Hematopoietic multipotent progenitor cell treated with erythropoietin and hydrocortisone succinate and interleukin-3 and kit ligand, for 6 days (in vitro differentiated cells): Measurements from ENCODE around the gene ACADM.
"Not testable (repeated sequence)": the region's sequence is repeated elsewhere in the genome, so short reads cannot be mapped to it uniquely, and the experiment has no call there.

Experiments
- DNase-seq: peaks from one replicate; pipeline ENCODE4 v3.0.0-alpha.2; 2015

The ACADM gene

DNA sequence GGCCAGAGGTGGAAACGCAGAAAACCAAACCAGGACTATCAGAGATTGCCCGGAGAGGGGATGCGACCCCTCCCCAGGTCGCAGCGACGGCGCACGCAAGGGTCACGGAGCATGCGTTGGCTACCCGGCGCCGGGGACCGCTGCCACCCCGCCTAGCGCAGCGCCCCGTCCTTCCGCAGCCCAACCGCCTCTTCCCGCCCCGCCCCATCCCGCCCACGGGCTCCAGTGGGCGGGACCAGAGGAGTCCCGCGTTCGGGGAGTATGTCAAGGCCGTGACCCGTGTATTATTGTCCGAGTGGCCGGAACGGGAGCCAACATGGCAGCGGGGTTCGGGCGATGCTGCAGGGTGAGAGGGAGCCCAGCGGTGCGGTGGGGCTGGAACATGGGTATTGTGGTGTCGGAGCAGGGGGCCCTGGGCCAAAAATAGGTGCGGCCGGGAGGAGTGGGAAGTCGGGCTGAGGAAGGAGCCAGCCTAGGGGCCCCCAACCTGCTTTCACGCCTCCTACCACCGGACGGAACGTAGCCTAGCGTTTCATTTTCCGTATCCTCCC lies at the start of gene ACADM:
Gene ACADM (plus strand): TSS at position 238 of the 551 bp plus-strand sequence. CDS start 79 bp downstream, at position 317.
- peak; percentile 94 for DNase-seq

DNA sequence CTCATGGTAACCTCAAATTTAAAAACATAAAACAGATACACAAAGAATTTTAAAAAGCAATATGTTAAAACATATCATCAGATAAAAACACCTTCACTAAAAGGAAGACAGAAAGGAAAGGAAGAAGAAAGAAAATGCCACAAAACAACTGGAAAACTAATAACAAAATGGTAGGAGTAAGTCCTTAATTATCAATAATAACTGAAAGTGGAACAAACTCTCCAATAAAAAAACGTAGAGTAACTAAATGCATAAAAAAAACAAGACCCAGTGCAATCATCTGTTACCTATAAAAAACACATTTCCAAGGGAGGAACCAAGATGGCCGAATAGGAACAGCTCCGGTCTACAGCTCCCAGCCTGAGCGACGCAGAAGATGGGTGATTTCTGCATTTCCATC lies 47.1 kb upstream of the ACADM start:
- DNase-seq, result no peak

DNA sequence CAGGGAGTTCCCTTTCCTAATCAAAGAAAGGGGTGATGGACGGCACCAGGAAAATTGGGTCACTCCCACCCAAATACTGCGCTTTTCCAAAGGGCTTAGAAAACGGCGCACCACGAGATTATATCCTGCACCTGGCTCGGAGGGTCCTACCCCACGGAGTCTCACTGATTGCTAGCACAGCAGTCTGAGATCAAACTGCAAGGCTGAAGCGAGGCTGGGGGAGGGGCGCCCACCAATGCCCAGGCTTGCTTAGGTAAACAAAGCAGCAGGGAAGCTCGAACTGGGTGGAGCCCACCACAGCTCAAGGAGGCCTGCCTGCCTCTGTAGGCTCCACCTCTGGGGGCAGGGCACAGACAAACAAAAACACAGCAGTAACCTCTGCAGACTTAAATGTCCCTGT lies 46.5 kb upstream of the ACADM start:
- DNase-seq, result not testable (repeated sequence)

GRCh38 chr1:75690547-75690946 lies 34.0 kb upstream of the ACADM start:
- no peak for DNase-seq

- DNase-seq, result no peak
Observed at GRCh38 chr1:75693551-75693950, 31.0 kb upstream of the ACADM start.

- no peak for DNase-seq
Observed at GRCh38 chr1:75696000-75696399, 28.5 kb upstream of the ACADM start.

DNA sequence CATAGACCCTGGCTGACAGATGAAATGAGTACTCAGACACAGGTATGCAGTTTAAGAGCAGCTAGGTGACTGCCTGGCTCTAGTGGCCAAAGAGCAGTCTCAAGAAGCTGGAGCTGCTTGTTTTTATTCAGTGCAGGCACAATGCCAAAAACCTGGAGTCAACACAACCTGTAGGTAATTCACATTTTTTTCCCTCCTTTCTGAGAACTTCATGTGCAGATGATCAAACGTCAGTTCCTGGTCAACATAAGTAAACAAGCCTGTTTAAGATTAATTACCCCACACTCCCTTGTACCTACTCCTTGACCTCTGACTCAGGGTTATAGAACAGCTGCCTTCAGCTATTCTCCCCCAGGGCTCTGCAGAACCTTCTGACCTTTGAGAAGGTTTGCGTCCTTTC lies 17.3 kb upstream of the ACADM start:
- DNase-seq, result no peak

DNA sequence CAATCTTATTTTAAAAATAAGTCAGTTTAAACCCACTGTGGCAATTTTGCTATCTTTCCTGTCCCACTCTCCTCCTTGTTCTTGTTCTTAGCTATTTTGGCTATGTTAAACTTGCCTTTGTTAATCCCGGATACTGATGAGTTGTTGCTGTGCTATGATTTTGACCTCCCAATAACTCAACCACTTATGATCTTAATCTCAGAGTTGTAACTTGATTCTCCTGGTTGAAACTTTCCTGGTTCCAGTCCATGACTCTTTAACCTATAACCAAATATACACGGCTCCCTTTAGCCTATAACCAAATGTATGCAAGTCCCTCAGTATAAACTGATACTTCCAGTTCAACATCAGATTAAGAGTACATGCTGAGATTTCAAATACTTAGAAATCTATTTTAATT lies 15.6 kb upstream of the ACADM start:
- no peak for DNase-seq

DNA sequence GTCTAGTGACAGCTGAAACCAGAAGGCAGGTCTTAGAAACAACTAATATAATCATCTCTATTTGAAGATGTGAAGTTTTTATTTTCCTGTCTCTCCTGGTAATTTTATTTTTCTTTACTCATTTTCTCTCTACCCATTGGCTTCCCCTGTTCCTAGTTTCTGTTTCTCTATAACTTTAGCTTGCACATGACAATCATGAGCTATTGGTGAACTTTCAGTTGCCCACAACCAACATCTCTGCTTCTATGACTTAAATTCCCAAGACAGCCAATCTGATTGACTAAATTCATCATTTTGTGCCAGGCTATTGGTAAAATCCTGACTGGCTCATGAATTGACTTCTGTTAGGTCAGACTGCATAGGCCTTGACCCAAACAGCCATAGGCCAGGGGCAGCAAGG lies 13.7 kb upstream of the ACADM start:
- DNase-seq, result no peak

- DNase-seq, result no peak
Observed at GRCh38 chr1:75711846-75712245, 12.7 kb upstream of the ACADM start.

GRCh38 chr1:75712306-75712705 lies 12.2 kb upstream of the ACADM start:
- no peak for DNase-seq

DNA sequence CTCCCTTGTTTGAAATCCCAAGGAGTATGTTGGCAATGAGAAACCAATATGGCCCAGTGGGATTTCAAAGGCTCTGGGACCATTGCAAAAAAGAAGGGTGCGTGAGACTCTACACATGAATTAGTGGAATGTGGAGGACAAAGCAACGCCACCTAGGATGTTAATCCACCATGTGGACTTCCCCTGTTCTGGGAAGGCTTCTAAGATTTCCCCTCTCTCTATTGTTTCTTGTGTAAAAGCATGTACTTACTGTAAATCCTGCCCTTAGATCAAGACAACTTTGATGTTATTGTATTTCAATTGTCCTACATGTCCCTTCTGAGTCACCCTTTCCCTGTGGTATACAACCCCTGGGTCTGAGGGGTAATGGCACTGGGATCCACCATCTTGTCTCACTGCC lies 4.7 kb upstream of the ACADM start:
- DNase-seq, result no peak

- DNase-seq, result peak; percentile 13
Observed at GRCh38 chr1:75720325-75720724, 4.2 kb upstream of the ACADM start.

DNA sequence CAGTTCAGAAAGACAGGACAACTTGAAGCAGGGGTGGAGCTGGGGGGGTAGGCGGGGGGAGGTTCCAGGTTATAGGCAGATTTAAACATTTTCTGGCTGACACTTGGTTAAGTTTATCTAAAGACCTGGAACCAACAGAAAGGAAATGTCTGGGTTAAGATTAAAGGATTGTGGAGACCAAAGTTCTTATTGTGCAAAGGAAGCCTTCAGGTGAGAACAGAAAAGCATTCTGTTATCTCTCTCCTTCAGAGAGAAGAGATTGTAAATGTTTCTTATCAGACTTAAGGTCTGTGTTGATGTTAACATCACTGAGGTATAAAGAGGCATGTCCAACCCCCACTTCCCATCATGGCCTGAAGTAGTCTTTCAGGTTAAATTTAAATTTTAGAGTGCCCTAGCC lies 3.7 kb upstream of the ACADM start:
- no peak for DNase-seq

DNA sequence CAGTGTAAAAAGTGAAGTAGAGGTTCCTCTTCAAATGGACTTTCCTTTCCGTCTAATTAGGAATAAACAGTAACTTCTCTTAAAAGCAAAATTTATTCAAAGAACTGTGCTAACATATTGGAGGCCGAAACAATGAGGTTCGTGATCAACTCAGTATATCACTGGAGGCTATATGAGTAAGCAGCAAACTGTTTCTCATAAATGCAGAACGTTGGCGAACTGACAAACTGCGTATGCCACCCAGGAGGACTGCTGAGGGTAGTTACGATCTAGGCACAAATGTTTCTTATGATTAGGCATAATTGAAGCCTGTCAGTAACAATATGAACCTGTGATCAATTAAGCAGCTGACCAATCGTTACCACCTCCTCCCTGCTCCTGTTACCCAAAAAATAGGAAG lies 2.3 kb upstream of the ACADM start:
- not testable (repeated sequence) for DNase-seq

DNA sequence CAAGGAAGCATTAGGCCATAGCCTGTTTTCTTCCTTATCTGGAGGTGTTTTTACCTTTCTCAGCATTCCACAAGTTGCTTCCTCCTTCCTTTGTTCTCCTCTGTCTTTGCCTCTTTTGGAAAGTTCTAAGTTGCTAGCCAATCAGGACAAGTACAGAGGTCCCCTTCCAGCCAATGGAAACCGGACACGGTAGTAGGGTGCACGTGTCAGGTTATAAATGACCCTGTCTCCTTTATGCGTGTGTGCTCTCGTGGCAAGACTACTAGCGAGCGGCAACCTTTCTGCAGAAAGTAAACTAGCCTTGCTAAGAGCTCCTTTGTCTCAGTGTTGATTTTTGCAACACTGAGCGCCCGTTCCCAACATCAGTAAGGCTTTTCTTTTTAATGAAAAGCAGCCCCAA lies 1.5 kb upstream of the ACADM start:
- DNase-seq, result no peak

DNA sequence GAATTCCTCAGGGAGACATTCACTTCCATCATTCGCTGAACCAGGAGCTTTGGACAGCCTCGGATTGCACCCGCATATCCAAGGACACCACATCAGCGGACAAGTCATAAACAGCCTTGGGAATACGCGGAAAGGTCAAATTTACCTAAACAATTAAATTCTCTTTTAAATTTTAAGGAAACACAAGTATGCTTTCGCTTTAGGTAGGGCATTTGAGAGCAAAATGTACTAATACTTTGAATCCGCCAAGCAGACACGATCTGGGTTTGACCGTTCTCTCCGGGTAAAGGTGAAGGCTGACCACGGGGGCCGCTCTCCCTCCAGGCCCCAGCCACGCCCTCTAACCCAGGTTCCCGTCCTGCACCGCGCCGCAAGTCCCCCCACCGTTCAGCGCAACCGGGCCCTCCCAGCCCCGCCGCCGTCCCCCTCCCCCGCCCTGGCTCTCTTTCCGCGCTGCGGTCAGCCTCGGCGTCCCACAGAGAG lies 479 bp upstream of the ACADM start:
- peak; percentile 90 for DNase-seq

DNA sequence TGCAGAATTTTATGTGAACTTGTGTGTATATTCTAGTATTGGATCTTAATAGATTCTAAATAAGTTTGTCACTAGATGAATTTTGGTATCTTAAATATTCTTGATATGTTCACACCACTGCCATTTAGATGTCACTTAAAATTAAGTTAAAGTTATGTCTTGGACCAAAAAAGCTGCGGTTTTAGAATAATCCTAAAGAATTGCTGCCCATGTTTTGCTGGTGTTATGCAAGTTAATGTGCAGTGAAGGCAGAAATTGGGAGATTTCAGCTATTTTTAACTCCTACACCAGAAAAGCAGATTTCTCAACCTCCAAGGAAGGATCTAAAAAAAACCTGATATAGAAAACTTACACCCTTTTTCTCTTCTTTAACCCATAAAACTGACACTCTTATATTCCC lies 757 bp downstream of the ACADM start:
- peak; percentile 30 for DNase-seq

DNA sequence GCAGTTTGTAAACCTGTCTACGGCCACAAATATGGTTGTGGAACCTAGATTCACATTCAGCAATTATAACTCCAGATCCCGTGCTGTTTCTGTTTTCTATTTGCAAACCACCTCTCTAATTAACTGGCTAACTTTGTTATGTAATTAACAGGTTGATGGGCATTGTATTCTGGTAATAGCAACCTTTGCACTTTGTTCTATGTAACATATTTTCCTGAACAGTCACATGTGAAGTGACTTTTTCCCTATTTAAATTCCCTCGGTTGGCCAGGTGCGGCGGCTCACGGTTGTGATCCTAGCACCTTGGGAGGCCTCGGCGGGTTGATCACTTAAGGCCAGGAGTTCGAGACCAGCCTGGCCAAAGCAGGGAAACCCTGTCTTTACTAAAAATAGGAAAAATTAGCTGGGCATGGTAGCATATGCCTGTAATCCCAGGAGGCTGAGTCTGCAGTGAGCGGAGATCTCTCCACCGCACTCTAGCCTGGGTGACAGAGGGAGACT lies 1.4 kb downstream of the ACADM start:
- no peak for DNase-seq

DNA sequence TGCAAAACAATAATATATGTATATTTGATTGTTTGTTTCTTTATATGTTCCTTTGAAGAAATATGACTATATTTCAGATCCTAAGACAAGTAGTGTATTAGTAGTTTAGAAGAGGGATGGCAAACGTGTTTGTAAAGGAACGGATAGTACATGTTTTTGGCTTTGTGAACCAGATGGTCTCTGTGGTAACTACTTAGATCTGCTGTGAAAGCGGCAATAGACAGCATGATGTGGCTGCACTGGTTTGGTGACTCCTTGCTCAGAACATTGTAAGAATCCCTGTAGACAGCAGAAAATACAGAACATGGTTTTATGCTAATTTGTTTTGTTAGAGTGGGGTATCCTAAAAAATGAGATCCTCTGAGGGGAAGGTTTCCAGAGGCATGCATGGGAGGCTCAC lies 3.1 kb downstream of the ACADM start:
- no peak for DNase-seq

DNA sequence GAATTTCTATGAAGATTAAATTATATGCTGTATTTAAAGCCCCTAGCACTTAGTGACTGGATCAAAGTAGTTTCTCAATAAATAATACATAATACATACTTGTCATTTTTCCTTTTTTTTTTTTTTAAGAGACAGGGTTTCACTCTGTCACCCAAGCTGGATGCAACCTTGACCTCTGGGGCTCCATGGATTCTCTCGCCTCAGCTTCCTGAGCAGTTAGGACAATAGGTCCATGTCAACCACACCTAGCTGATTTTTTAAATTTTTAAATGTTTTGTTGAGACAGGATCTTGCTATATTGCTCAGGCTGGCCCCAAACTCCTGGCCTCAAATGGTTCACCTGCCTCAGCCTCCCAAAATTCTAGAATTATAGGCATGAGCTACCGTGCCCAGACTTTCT lies 5.9 kb downstream of the ACADM start:
- no peak for DNase-seq

DNA sequence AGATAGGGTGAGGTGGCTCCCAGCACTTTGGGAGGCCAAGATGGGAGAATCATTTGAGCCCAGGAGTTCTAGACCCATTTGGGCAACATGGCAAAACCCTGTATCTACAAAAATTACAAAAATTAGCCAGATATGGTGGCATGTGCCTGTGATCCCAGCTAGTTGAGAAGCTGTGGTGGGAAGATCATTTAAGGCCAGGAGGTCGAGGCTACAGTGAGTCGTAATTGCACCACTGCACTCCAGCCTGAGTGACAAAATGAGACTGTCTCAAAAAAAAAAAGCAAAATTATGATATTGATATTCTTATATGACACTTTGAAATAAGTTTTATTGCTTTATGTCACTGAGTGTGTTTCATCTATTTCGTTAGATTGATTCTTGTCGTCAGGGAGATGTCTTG lies 7.4 kb downstream of the ACADM start:
- no peak for DNase-seq

- DNase-seq, result no peak
Observed at GRCh38 chr1:75732703-75733102, 8.2 kb downstream of the ACADM start.

- no peak for DNase-seq
Observed at GRCh38 chr1:75733661-75734060, 9.2 kb downstream of the ACADM start.

- no peak for DNase-seq
Observed at GRCh38 chr1:75736016-75736415, 11.5 kb downstream of the ACADM start.
